PFSK-1 (cell line): ENCODE data around the gene PCBP1.

ENCODE experiments used
- FOXP2 ChIP-seq: optimal IDR thresholded peaks from 2 replicates; pipeline ENCODE3; 2011; ENCODE audit warnings: borderline replicate concordance, control low read depth, inconsistent platforms; ENCODE audit not compliant: insufficient read depth; ENCODE audit errors: extremely low read length, extremely low read depth
- POLR2AphosphoS5 ChIP-seq: IDR thresholded peaks from 2 replicates; pipeline ENCODE4 v1.6.1; 2012; ENCODE audit warnings: low read depth, mild to moderate bottlenecking, control low read depth, low read length, moderate library complexity
- SIN3A ChIP-seq: IDR thresholded peaks from 2 replicates; pipeline ENCODE4 v1.6.1; 2012; ENCODE audit warnings: mild to moderate bottlenecking, low read length, moderate library complexity, borderline replicate concordance; ENCODE audit not compliant: insufficient read depth
- TAF1 ChIP-seq: IDR thresholded peaks from 2 replicates; pipeline ENCODE4 v1.6.1; 2012; ENCODE audit warnings: low read length, control low read depth, borderline replicate concordance; ENCODE audit not compliant: insufficient read depth
- TF ChIP-seq, protein P1 (sequence below), 2 experiments: IDR thresholded peaks; 2 replicates each; pipeline versions ENCODE4 v1.6.1 to v1.8.0; 2011 to 2012; ENCODE audit warnings: low read depth in 2 of 2, low read length in 2 of 2, control low read depth in 1 of 2, inconsistent platforms in 1 of 2, mild to moderate bottlenecking in 1 of 2, moderate library complexity in 1 of 2; ENCODE audit not compliant: insufficient read depth in 1 of 2

Gene PCBP1

DNA sequence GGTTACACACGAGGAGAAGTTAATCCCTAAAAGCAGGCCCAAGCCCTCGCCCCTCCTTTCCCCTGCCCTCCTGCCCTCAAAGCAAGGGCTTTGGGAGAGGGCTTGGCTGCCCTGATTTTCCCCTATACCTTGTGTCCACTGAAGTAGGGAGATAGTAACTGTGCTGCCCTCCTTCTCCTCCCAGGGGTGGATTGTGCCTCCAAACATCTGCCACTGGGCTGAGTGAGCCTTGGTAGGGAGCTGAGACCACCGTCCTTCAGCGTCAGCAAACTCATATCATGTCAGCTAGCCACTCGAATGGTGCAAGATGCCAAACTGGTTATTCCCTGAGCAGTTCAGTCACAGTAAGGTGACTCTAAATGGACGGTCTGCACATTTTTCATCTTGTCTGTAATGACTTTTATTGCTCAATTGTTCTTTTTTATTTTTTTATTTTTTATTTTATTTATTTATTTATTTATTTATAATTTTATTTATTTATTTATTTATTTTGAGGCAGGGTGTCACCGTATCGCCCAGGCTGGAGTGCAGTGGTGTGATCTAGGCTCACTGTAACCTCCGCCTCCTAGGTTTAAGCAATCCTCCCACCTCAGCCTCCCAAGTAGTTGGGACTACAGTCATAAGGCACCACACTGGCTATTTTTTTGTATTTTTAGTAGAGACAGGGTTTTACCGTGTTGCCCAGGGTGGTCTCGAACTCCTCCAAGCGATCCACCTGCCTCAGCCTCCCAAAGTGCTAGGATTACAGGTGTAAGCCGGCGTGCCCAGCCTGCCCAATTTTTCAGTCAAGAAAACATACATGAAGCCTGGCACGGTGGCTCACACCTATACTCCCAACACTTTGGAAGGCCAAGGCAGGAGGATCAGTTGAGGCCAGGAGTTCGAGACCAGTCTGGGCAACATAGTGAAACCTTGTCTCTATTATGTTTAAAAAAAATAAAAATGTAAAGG is 8.7 kb downstream of the PCBP1 start:
- no peak for TF ChIP-seq FOXP2
- TF ChIP-seq POLR2AphosphoS5, result no peak
- TF ChIP-seq SIN3A, result no peak
- no peak for TF ChIP-seq TAF1
- TF ChIP-seq, protein P1, sequence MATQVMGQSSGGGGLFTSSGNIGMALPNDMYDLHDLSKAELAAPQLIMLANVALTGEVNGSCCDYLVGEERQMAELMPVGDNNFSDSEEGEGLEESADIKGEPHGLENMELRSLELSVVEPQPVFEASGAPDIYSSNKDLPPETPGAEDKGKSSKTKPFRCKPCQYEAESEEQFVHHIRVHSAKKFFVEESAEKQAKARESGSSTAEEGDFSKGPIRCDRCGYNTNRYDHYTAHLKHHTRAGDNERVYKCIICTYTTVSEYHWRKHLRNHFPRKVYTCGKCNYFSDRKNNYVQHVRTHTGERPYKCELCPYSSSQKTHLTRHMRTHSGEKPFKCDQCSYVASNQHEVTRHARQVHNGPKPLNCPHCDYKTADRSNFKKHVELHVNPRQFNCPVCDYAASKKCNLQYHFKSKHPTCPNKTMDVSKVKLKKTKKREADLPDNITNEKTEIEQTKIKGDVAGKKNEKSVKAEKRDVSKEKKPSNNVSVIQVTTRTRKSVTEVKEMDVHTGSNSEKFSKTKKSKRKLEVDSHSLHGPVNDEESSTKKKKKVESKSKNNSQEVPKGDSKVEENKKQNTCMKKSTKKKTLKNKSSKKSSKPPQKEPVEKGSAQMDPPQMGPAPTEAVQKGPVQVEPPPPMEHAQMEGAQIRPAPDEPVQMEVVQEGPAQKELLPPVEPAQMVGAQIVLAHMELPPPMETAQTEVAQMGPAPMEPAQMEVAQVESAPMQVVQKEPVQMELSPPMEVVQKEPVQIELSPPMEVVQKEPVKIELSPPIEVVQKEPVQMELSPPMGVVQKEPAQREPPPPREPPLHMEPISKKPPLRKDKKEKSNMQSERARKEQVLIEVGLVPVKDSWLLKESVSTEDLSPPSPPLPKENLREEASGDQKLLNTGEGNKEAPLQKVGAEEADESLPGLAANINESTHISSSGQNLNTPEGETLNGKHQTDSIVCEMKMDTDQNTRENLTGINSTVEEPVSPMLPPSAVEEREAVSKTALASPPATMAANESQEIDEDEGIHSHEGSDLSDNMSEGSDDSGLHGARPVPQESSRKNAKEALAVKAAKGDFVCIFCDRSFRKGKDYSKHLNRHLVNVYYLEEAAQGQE (IDR thresholded peaks at IDR 0.05; ENCODE audit: insufficient read depth in 1 of 2, low read depth in 2 of 2, low read length in 2 of 2), result no peak

DNA sequence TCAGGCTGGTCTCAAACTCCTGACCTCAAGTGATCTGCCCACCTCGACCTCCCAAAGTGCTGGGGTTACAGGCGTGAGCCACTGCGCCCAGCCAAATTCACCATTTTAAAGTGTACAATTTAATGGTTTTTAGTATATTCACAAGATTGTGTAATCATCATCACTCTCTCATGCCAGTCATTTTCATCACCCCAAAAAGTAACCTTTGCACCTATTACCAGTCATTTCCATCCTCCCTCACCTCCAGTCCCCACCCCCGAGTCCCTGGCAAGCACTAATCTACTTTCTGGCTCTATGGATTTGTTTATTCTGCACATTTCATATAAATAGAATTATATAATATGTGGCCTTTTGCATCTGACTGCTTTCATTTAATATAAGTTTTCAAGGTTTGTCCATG is 10.8 kb downstream of the PCBP1 start:
- TF ChIP-seq FOXP2 (no peak), POLR2AphosphoS5 (no peak), SIN3A (no peak), TAF1 (no peak)
- TF ChIP-seq, protein P1 (IDR thresholded peaks at IDR 0.05; ENCODE audit: insufficient read depth in 1 of 2, low read depth in 2 of 2, low read length in 2 of 2), result no peak

DNA sequence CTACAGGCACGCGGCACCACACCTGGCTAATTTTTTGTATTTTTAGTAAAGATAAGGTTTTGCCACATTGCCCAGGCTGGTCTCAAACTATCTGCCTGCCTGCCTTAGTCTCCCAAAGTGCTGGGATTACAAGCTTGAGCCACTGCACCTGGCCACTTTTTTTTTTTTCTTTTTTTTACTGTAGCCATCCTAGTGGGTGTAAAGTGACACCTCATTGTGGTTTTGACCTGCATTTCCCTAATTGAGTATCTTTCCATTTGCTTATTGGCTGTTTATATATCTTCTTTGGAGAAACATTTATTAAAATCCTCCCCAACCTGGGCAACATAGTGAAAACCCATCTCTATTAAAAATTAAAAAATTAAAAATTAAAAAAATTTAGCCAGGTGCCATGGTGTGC is 12.0 kb downstream of the PCBP1 start:
- TF ChIP-seq POLR2AphosphoS5, result no peak
- TF ChIP-seq, protein P1 (IDR thresholded peaks at IDR 0.05; ENCODE audit: insufficient read depth in 1 of 2, low read depth in 2 of 2, low read length in 2 of 2), result no peak
- no peak for TF ChIP-seq SIN3A
- no peak for TF ChIP-seq TAF1
- TF ChIP-seq FOXP2, result no peak

DNA sequence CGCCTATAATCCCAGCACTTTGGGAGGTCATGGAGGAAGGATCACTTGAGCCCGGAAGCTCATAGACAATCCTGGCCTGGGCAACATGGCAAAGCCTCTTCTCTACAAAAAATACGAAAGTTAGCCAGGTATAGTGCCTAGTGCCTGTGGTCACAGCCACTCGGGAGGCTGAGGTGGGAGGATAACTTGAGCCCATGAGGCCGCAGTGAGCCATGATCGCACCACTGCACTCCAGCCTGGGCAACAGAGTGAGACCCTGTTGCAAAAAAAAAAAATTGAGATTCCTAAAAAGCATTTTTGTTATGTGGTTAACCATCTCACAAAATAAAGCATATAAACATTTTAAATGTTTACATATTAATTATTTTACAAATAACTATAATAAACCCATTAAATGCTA is 13.9 kb downstream of the PCBP1 start:
- no peak for TF ChIP-seq TAF1
- TF ChIP-seq POLR2AphosphoS5, result no peak
- TF ChIP-seq, protein P1 (IDR thresholded peaks at IDR 0.05; ENCODE audit: insufficient read depth in 1 of 2, low read depth in 2 of 2, low read length in 2 of 2), result no peak
- no peak for TF ChIP-seq FOXP2
- TF ChIP-seq SIN3A, result no peak
